Keratinocyte (primary cell): ENCODE data around the gene RPS26. TPM values are rescaled to one million over a fixed set of nuclear protein-coding genes. Genes with fewer than 3 reads are reported as not detected.
A peak's percentile ranks its signal among the peaks of the same experiment; 100 is the strongest.

Experiments
- DNase-seq: peaks from one replicate; pipeline ENCODE4 v3.0.0-alpha.2; 2011; ENCODE audit warnings: low read depth, missing footprints, low spot score
- FAIRE-seq: peaks from 2 replicates; lab custom pipeline; 2011; peaks lifted over from hg19 to GRCh38; lab: Jason Lieb, UNC
- H2AFZ ChIP-seq: 2 replicates; pipeline ENCODE4 v1.6.0; 2012; ENCODE audit warnings: low read length, control low read depth, inconsistent platforms; ENCODE audit not compliant: control insufficient read depth
- H3K27ac ChIP-seq: 2 replicates; pipeline ENCODE4 v1.5.1; 2011; ENCODE audit warnings: low read length; ENCODE audit not compliant: control insufficient read depth, insufficient read depth
- H3K27me3 ChIP-seq: 3 replicates; pipeline ENCODE4 v1.6.0; 2011; ENCODE audit warnings: low read length; ENCODE audit not compliant: control insufficient read depth, insufficient read depth; ENCODE audit errors: extremely low read depth
- H3K36me3 ChIP-seq, 2 experiments: 2 replicates in 1 of 2; 3 replicates in 1 of 2; pipeline ENCODE4 v1.5.1; 2011; ENCODE audit warnings: low read length in 2 of 2, mild to moderate bottlenecking in 1 of 2; ENCODE audit not compliant: control insufficient read depth in 2 of 2, insufficient read depth in 2 of 2; ENCODE audit errors: extremely low read depth in 1 of 2
- H3K4me1 ChIP-seq: 3 replicates; pipeline ENCODE4 v1.5.1; 2011; ENCODE audit warnings: low read length; ENCODE audit not compliant: control insufficient read depth, insufficient read depth; ENCODE audit errors: extremely low read depth
- H3K4me2 ChIP-seq: 3 replicates; pipeline ENCODE4 v1.6.0; 2011; ENCODE audit warnings: low read depth, low read length; ENCODE audit not compliant: control insufficient read depth, insufficient read depth; ENCODE audit errors: extremely low read depth
- H3K4me3 ChIP-seq, 3 experiments: fragments of 200-600 bp in 1 of 3; sonication (generic) in 1 of 3; 2 replicates in 2 of 3; 3 replicates in 1 of 3; pipeline ENCODE4 v1.5.1; 2011 to 2016; ENCODE audit warnings: low read length in 3 of 3, mild to moderate bottlenecking in 3 of 3, control low read depth in 2 of 3, inconsistent platforms in 1 of 3, low read depth in 1 of 3, mixed read lengths in 1 of 3, mixed run types in 1 of 3, moderate library complexity in 1 of 3; ENCODE audit not compliant: control insufficient read depth in 2 of 3, insufficient read depth in 2 of 3; ENCODE audit errors: extremely low read depth in 1 of 3
- H3K79me2 ChIP-seq: 2 replicates; pipeline ENCODE4 v1.6.0; 2012; ENCODE audit warnings: low read length; ENCODE audit not compliant: control insufficient read depth, insufficient read depth
- H3K9ac ChIP-seq: 3 replicates; pipeline ENCODE4 v1.6.0; 2011; ENCODE audit warnings: low read length; ENCODE audit not compliant: control insufficient read depth, insufficient read depth; ENCODE audit errors: extremely low read depth
- H3K9me1 ChIP-seq: 3 replicates; pipeline ENCODE4 v1.6.0; 2011; ENCODE audit warnings: low read length; ENCODE audit not compliant: control insufficient read depth, insufficient read depth; ENCODE audit errors: extremely low read depth
- H3K9me3 ChIP-seq: 2 replicates; pipeline ENCODE4 v1.5.1; 2012; ENCODE audit warnings: low read depth, low read length; ENCODE audit not compliant: control insufficient read depth
- H4K20me1 ChIP-seq: 3 replicates; pipeline ENCODE4 v1.6.0; 2011; ENCODE audit warnings: low read length; ENCODE audit not compliant: control insufficient read depth, insufficient read depth; ENCODE audit errors: extremely low read depth
- CTCF ChIP-seq, 3 experiments: IDR thresholded peaks in 1 of 3; conservative IDR thresholded peaks in 1 of 3; optimal IDR thresholded peaks in 1 of 3; 2 replicates in 2 of 3; 3 replicates in 1 of 3; pipeline versions ENCODE3 to v1.5.1; 2011; ENCODE audit warnings: low read length in 3 of 3, mild to moderate bottlenecking in 3 of 3, moderate library complexity in 2 of 3, control low read depth in 1 of 3, inconsistent platforms in 1 of 3; ENCODE audit not compliant: insufficient read depth in 2 of 3; ENCODE audit errors: extremely low read depth in 1 of 3
- EZH2 ChIP-seq: IDR thresholded peaks from one replicate; pipeline ENCODE4 v1.6.1; 2012; ENCODE audit warnings: inconsistent platforms, mild to moderate bottlenecking, low read length, moderate library complexity
- dilution Hi-C: fragments of 300-500 bp; cut with MboI; formaldehyde crosslinking; loops from one replicate; pipeline ENCODE4 v1.7.0; 2020; ENCODE audit warnings: low sequenced_read_pairs; ENCODE audit not compliant: extremely low pct_ligation_motif_present
- polyA plus RNA-seq, 5 experiments: library from polyadenylated mRNA; depleted of rRNA in 3 of 5; stranded (reverse) in 3 of 5; stranded (forward) in 1 of 5; unstranded in 1 of 5; fragments of >200 nt; gene quantifications; 1 replicate in 1 of 5; 2 replicates in 3 of 5; 3 replicates in 1 of 5; pipeline versions ENCODE4 v1.2.1 to v1.2.3, GENCODE V29; 2011 to 2012; ENCODE audit warnings: missing spikeins in 2 of 5, low read depth in 1 of 5, low replicate concordance in 1 of 5

The RPS26 gene
- polyA plus RNA-seq, 1 donor (not counting 4 experiments of a cell fraction or from before 2014, with no cell fraction given) = 663 TPM

GRCh38 chr12:56029166-56029519 lies 12.6 kb upstream of the RPS26 start:
- FAIRE-seq (peak; percentile 76), DNase-seq (no peak)
- peaks cover 14% of the 10 kb centered on the region for H3K4me1 ChIP-seq
- no peaks in the 10 kb centered on the region for H4K20me1 ChIP-seq
- H3K36me3 ChIP-seq = no peaks in the 10 kb centered on the region
- H3K4me2 ChIP-seq = peak overlapping the region; percentile 51
- no peaks in the 10 kb centered on the region for H3K79me2 ChIP-seq
- dilution Hi-C loops = no loop called here
- TF ChIP-seq EZH2 = no peak
- TF ChIP-seq CTCF (optimal IDR thresholded peaks at IDR 0.05 in 1 of 3, IDR thresholded peaks at IDR 0.05 in 1 of 3, conservative IDR thresholded peaks at IDR 0.05 in 1 of 3; ENCODE audit: extremely low read depth in 1 of 3, insufficient read depth in 2 of 3, low read length in 3 of 3) = no peak
- H2AFZ ChIP-seq = no peak overlapping the region
- H3K4me3 ChIP-seq = no peak overlapping the region
- H3K9me3 ChIP-seq = no peaks in the 10 kb centered on the region
- peak overlapping the region; percentile 10 for H3K27ac ChIP-seq
- H3K27me3 ChIP-seq = no peaks in the 10 kb centered on the region
- H3K9me1 ChIP-seq = no peaks in the 10 kb centered on the region
- H3K9ac ChIP-seq = no peak overlapping the region

GRCh38 chr12:56029666-56030293 lies 11.9 kb upstream of the RPS26 start:
- Histone ChIP-seq H3K9me1 (no peaks in the 10 kb centered on the region), H3K27ac (no peak overlapping the region), H3K4me1 (peaks cover 14% of the 10 kb centered on the region), H3K79me2 (no peaks in the 10 kb centered on the region), H3K9me3 (no peaks in the 10 kb centered on the region), H3K4me3 (no peak overlapping the region), H3K4me2 (peak overlapping the region; percentile 51), H2AFZ (no peak overlapping the region), H4K20me1 (no peaks in the 10 kb centered on the region), H3K36me3 (peaks cover 0 to 3% of the 10 kb centered on the region in 2 experiments), H3K27me3 (no peaks in the 10 kb centered on the region), H3K9ac (no peak overlapping the region)
- dilution Hi-C loops = no loop called here
- FAIRE-seq (peak; percentile 41), DNase-seq (no peak)
- TF ChIP-seq CTCF (optimal IDR thresholded peaks at IDR 0.05 in 1 of 3, IDR thresholded peaks at IDR 0.05 in 1 of 3, conservative IDR thresholded peaks at IDR 0.05 in 1 of 3; ENCODE audit: extremely low read depth in 1 of 3, insufficient read depth in 2 of 3, low read length in 3 of 3) (peak; percentile 64 to 83 (median 74)), EZH2 (no peak)
